WTC11 (cell line): ENCODE measurements around the gene SLC25A21.

Experiments used
- CTCF ChIP-seq: fragments of 200-600 bp; IDR thresholded peaks from 2 replicates; pipeline ENCODE4 v1.8.0; 2022; ENCODE audit warnings: antibody characterized with exemption
- E2F1 ChIP-seq: sonication (generic); formaldehyde crosslinking; IDR thresholded peaks from 2 replicates; pipeline ENCODE4 v1.8.0; 2022; ENCODE audit warnings: mild to moderate bottlenecking, missing genetic modification reagents
- ELF4 ChIP-seq: sonication (generic); formaldehyde crosslinking; IDR thresholded peaks from 2 replicates; pipeline ENCODE4 v1.8.1; 2022; ENCODE audit warnings: low read depth, mild to moderate bottlenecking, moderate library complexity, missing genetic modification reagents
- ESRRA ChIP-seq: sonication (generic); formaldehyde crosslinking; IDR thresholded peaks from 2 replicates; pipeline ENCODE4 v1.8.1; 2022; ENCODE audit warnings: mild to moderate bottlenecking, missing genetic modification reagents, borderline replicate concordance
- ETV6 ChIP-seq: sonication (generic); formaldehyde crosslinking; IDR thresholded peaks from 2 replicates; pipeline ENCODE4 v1.8.1; 2022; ENCODE audit warnings: mild to moderate bottlenecking, missing genetic modification reagents
- FOXP1 ChIP-seq: sonication (generic); formaldehyde crosslinking; IDR thresholded peaks from 2 replicates; pipeline ENCODE4 v1.8.0; 2022; ENCODE audit warnings: missing genetic modification reagents, mild to moderate bottlenecking, moderate library complexity, borderline replicate concordance
- GABPB1 ChIP-seq: sonication (generic); formaldehyde crosslinking; IDR thresholded peaks from 2 replicates; pipeline ENCODE4 v1.8.1; 2023; ENCODE audit warnings: mild to moderate bottlenecking, missing genetic modification reagents
- HMGXB4 ChIP-seq: sonication (generic); formaldehyde crosslinking; IDR thresholded peaks from 2 replicates; pipeline ENCODE4 v1.8.1; 2023; ENCODE audit warnings: mild to moderate bottlenecking, moderate library complexity, missing genetic modification reagents
- STAT6 ChIP-seq: sonication (generic); formaldehyde crosslinking; conservative IDR thresholded peaks from 2 replicates; pipeline ENCODE4 v1.8.1; 2023; ENCODE audit warnings: mild to moderate bottlenecking, low read depth, missing genetic modification reagents, moderate library complexity
- USF1 ChIP-seq: sonication (generic); formaldehyde crosslinking; IDR thresholded peaks from 2 replicates; pipeline ENCODE4 v1.8.0; 2022; ENCODE audit warnings: mild to moderate bottlenecking, missing genetic modification reagents
- ZNF232 ChIP-seq: sonication (generic); formaldehyde crosslinking; IDR thresholded peaks from 2 replicates; pipeline ENCODE4 v1.8.0; 2022; ENCODE audit warnings: mild to moderate bottlenecking, missing genetic modification reagents
- TF ChIP-seq, protein P1 (sequence below): sonication (generic); formaldehyde crosslinking; IDR thresholded peaks from 2 replicates; pipeline ENCODE4 v1.8.0; 2022; ENCODE audit warnings: missing genetic modification reagents

GRCh38 chr14:36751920-36752319 is 420.5 kb downstream of the SLC25A21 start:
- TF ChIP-seq GABPB1 (CRISPR knock-in tag) (no peak), ESRRA (no peak), CTCF (no peak), ETV6 (no peak), E2F1 (CRISPR knock-in tag) (no peak), STAT6 (no peak), USF1 (CRISPR knock-in tag) (no peak), HMGXB4 (CRISPR knock-in tag) (no peak), FOXP1 (CRISPR knock-in tag) (no peak), ELF4 (CRISPR knock-in tag) (no peak), ZNF232 (no peak)
- TF ChIP-seq, protein P1, sequence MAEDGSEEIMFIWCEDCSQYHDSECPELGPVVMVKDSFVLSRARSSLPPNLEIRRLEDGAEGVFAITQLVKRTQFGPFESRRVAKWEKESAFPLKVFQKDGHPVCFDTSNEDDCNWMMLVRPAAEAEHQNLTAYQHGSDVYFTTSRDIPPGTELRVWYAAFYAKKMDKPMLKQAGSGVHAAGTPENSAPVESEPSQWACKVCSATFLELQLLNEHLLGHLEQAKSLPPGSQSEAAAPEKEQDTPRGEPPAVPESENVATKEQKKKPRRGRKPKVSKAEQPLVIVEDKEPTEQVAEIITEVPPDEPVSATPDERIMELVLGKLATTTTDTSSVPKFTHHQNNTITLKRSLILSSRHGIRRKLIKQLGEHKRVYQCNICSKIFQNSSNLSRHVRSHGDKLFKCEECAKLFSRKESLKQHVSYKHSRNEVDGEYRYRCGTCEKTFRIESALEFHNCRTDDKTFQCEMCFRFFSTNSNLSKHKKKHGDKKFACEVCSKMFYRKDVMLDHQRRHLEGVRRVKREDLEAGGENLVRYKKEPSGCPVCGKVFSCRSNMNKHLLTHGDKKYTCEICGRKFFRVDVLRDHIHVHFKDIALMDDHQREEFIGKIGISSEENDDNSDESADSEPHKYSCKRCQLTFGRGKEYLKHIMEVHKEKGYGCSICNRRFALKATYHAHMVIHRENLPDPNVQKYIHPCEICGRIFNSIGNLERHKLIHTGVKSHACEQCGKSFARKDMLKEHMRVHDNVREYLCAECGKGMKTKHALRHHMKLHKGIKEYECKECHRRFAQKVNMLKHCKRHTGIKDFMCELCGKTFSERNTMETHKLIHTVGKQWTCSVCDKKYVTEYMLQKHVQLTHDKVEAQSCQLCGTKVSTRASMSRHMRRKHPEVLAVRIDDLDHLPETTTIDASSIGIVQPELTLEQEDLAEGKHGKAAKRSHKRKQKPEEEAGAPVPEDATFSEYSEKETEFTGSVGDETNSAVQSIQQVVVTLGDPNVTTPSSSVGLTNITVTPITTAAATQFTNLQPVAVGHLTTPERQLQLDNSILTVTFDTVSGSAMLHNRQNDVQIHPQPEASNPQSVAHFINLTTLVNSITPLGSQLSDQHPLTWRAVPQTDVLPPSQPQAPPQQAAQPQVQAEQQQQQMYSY = no peak
